Activated T-cell treated with anti-CD3 and anti-CD28 coated beads for 24 hours (primary cell): ENCODE measurements around the gene LMTK2.

ENCODE experiments used
- DNase-seq: peaks from one replicate; pipeline ENCODE4 v3.0.0-alpha.2; 2020; ENCODE audit warnings: low read depth

The LMTK2 gene

GRCh38 chr7:98106647-98107312, at the start of gene LMTK2:
Gene LMTK2, plus strand, starts transcription at chr7:98106862. Its CDS starts 316 bp downstream, at chr7:98107178.
- DNase-seq: peak; percentile 96

- no peak for DNase-seq
These were observed 49.5 kb upstream of the LMTK2 start for GRCh38 chr7:98057157-98057556.

- no peak for DNase-seq
These were observed 48.5 kb upstream of the LMTK2 start for GRCh38 chr7:98058186-98058585.

GRCh38 chr7:98064233-98064632, 42.4 kb upstream of the LMTK2 start:
- no peak for DNase-seq

- no peak for DNase-seq
These were observed 40.5 kb upstream of the LMTK2 start for GRCh38 chr7:98066208-98066607.

GRCh38 chr7:98066934-98067507, 39.6 kb upstream of the LMTK2 start:
- no peak for DNase-seq

GRCh38 chr7:98073047-98073446, 33.6 kb upstream of the LMTK2 start:
- no peak for DNase-seq

GRCh38 chr7:98075801-98076200, 30.9 kb upstream of the LMTK2 start:
- no peak for DNase-seq

- DNase-seq: no peak
These were observed 28.9 kb upstream of the LMTK2 start for GRCh38 chr7:98077762-98078161.

- no peak for DNase-seq
These were observed 28.3 kb upstream of the LMTK2 start for GRCh38 chr7:98078197-98078870.

- DNase-seq: no peak
These were observed 26.6 kb upstream of the LMTK2 start for GRCh38 chr7:98079891-98080648.

- no peak for DNase-seq
These were observed 25.3 kb upstream of the LMTK2 start for GRCh38 chr7:98081319-98081718.

GRCh38 chr7:98084631-98085030, 22.0 kb upstream of the LMTK2 start:
- no peak for DNase-seq

- DNase-seq: no peak
These were observed 21.0 kb upstream of the LMTK2 start for GRCh38 chr7:98085674-98086073.

- no peak for DNase-seq
These were observed 20.4 kb upstream of the LMTK2 start for GRCh38 chr7:98086281-98086718.

- DNase-seq: no peak
These were observed 18.6 kb upstream of the LMTK2 start for GRCh38 chr7:98088109-98088508.

GRCh38 chr7:98090116-98090515, 16.5 kb upstream of the LMTK2 start:
- no peak for DNase-seq

- DNase-seq: no peak
These were observed 15.6 kb upstream of the LMTK2 start for GRCh38 chr7:98091061-98091460.

GRCh38 chr7:98091523-98091922, 15.1 kb upstream of the LMTK2 start:
- DNase-seq: no peak

- no peak for DNase-seq
These were observed 9.5 kb upstream of the LMTK2 start for GRCh38 chr7:98097042-98097645.

GRCh38 chr7:98100088-98100487, 6.6 kb upstream of the LMTK2 start:
- DNase-seq: no peak

- DNase-seq: no peak
These were observed 4.5 kb upstream of the LMTK2 start for GRCh38 chr7:98102170-98102569.
